ENCODE results near the gene EPHA10.

GRCh38 chr1:37677808-37678207 is 87.1 kb downstream of the EPHA10 start:
- no peak for TF ChIP-seq CTCF (IDR thresholded peaks at IDR 0.05)
- no peak for TF ChIP-seq POLR2A (IDR thresholded peaks at IDR 0.05)

Data from esophagus squamous epithelium (tissue), 4 donors.